ENCODE measurements around the gene MARK2. TPM values are rescaled to one million over a fixed set of nuclear protein-coding genes. Genes with fewer than 3 reads are reported as not detected.

The MARK2 gene
- total RNA-seq, 1 donor: 14.8 TPM

DNA sequence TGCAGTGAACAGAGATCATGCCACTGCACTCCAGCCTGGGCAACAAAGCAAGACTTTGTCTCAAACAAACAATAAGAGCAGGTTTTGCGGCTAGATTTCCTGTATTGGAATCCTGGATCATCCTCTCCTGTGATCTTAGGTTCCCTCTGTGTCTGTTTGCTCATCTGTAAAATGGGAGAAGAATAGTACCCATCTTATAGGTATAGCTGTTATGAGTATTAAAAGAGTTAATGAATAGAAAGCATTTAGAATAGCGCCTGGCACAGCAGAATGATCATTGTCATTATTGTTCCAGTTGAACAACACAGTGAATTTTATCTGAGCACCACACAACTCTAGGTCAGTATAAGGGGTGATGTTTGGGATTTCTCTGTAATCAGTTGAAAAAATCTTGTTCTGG lies 10.8 kb downstream of the MARK2 start:
- no peaks in the 10 kb centered on the region for H3K27me3 ChIP-seq (ENCODE audit: insufficient read depth, low read length)
- H3K4me1 ChIP-seq (ENCODE audit: insufficient read depth, low read length): peaks cover 10% of the 10 kb centered on the region
- no peak overlapping the region for H2AFZ ChIP-seq (ENCODE audit: low read length)
- no peaks in the 10 kb centered on the region for H3K36me3 ChIP-seq (ENCODE audit: insufficient read depth, low read length)
- no peak overlapping the region for H3K27ac ChIP-seq (ENCODE audit: low read depth, low read length)
- DNase-seq (ENCODE audit: insufficient read length, low spot score, missing footprints): no peak
- TF ChIP-seq, protein P1, sequence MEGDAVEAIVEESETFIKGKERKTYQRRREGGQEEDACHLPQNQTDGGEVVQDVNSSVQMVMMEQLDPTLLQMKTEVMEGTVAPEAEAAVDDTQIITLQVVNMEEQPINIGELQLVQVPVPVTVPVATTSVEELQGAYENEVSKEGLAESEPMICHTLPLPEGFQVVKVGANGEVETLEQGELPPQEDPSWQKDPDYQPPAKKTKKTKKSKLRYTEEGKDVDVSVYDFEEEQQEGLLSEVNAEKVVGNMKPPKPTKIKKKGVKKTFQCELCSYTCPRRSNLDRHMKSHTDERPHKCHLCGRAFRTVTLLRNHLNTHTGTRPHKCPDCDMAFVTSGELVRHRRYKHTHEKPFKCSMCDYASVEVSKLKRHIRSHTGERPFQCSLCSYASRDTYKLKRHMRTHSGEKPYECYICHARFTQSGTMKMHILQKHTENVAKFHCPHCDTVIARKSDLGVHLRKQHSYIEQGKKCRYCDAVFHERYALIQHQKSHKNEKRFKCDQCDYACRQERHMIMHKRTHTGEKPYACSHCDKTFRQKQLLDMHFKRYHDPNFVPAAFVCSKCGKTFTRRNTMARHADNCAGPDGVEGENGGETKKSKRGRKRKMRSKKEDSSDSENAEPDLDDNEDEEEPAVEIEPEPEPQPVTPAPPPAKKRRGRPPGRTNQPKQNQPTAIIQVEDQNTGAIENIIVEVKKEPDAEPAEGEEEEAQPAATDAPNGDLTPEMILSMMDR (IDR thresholded peaks at IDR 0.05; ENCODE audit: extremely low read depth, low read depth, low read length): no peak
- H3K79me2 ChIP-seq (ENCODE audit: insufficient read depth, low read length): peaks cover 87% of the 10 kb centered on the region
- no peak overlapping the region for H3K4me3 ChIP-seq (ENCODE audit: insufficient read depth, low read length)
- no peaks in the 10 kb centered on the region for H3K9me3 ChIP-seq (ENCODE audit: low read depth, low read length)
- no peak overlapping the region for H3K4me2 ChIP-seq (ENCODE audit: insufficient read depth, low read length)
- H4K20me1 ChIP-seq (ENCODE audit: insufficient read depth, low read length): peaks cover 56% of the 10 kb centered on the region

DNA sequence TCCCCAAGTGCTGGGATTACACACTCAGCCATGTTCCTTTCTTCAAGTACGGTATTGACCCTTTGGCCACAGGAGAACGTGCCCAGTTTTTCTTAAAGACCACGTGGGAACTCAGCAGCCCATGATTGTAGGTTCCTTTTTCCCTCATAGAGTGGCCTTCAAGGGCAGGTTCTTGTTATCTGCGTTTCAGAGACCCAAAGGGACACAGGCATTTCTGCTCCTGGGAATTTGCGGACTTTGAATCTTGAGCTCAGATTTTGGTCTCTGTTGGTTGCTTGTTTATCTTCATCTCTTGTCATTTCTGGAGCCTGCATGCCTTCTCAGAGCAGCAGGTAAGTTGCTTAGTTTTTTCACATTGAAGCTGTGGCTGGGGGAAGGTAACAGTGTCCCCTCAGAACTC lies 12.0 kb downstream of the MARK2 start:
- peaks cover 51% of the 10 kb centered on the region for H4K20me1 ChIP-seq (ENCODE audit: insufficient read depth, low read length)
- no peaks in the 10 kb centered on the region for H3K4me1 ChIP-seq (ENCODE audit: insufficient read depth, low read length)
- DNase-seq (ENCODE audit: insufficient read length, low spot score, missing footprints): no peak
- TF ChIP-seq, protein P1 (IDR thresholded peaks at IDR 0.05; ENCODE audit: extremely low read depth, low read depth, low read length): no peak
- peaks cover 89% of the 10 kb centered on the region for H3K79me2 ChIP-seq (ENCODE audit: insufficient read depth, low read length)
- no peaks in the 10 kb centered on the region for H3K36me3 ChIP-seq (ENCODE audit: insufficient read depth, low read length)
- peak overlapping the region; percentile 35 for H3K27ac ChIP-seq (ENCODE audit: low read depth, low read length)
- H2AFZ ChIP-seq (ENCODE audit: low read length): no peak overlapping the region
- no peak overlapping the region for H3K4me3 ChIP-seq (ENCODE audit: insufficient read depth, low read length)
- H3K27me3 ChIP-seq (ENCODE audit: insufficient read depth, low read length): no peaks in the 10 kb centered on the region
- H3K9me3 ChIP-seq (ENCODE audit: low read depth, low read length): no peaks in the 10 kb centered on the region
- peak overlapping the region; percentile 55 for H3K4me2 ChIP-seq (ENCODE audit: insufficient read depth, low read length)

DNA sequence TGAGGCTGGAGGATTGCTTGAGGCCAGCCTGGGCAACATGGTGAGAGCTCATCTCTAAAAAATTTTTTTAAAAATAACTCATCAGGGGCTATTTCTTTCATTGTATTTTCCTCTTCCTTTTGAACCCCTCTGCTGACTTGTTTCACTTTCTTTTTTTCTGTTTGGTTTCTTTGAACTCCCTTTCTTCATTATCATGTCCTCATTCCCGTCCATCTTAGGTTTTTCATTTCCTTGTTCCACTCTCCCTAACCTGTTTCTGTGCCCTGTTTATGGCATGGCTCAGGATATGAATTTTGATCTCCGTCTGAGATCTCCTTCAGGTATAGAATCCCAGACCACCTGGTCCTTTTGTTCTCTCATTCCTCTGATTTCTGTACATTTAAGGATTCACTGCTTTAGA lies 12.5 kb downstream of the MARK2 start:
- no peak for DNase-seq (ENCODE audit: insufficient read length, low spot score, missing footprints)
- Histone ChIP-seq H3K36me3 (ENCODE audit: insufficient read depth, low read length) (no peaks in the 10 kb centered on the region), H3K79me2 (ENCODE audit: insufficient read depth, low read length) (peaks cover 87% of the 10 kb centered on the region), H3K4me1 (ENCODE audit: insufficient read depth, low read length) (no peaks in the 10 kb centered on the region), H3K4me3 (ENCODE audit: insufficient read depth, low read length) (no peak overlapping the region), H3K9me3 (ENCODE audit: low read depth, low read length) (no peaks in the 10 kb centered on the region), H3K27ac (ENCODE audit: low read depth, low read length) (peak overlapping the region; percentile 35), H3K27me3 (ENCODE audit: insufficient read depth, low read length) (no peaks in the 10 kb centered on the region), H4K20me1 (ENCODE audit: insufficient read depth, low read length) (peaks cover 50% of the 10 kb centered on the region), H2AFZ (ENCODE audit: low read length) (no peak overlapping the region), H3K4me2 (ENCODE audit: insufficient read depth, low read length) (peak overlapping the region; percentile 55)
- TF ChIP-seq, protein P1 (IDR thresholded peaks at IDR 0.05; ENCODE audit: extremely low read depth, low read depth, low read length): no peak

DNA sequence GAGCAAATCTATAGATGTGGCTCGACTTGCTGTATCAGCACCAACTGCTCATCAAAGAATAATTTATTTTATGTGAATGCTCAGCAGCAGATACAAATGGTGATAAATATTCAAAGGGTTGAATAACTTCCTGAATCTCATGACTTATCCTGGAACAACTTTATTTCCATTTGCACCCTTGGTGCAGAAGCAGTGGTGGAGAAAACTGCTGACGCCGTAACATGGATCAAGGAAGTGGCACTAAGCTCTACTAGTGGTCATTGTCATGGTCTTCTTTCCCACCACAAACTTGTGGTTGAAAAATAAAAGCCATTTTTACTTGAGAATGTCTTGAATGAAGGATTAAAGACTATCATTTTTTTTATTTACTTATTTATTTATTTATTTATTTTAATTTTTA lies 14.6 kb downstream of the MARK2 start:
- H4K20me1 ChIP-seq (ENCODE audit: insufficient read depth, low read length): peaks cover 40% of the 10 kb centered on the region
- H3K9me3 ChIP-seq (ENCODE audit: low read depth, low read length): no peaks in the 10 kb centered on the region
- TF ChIP-seq, protein P1 (IDR thresholded peaks at IDR 0.05; ENCODE audit: extremely low read depth, low read depth, low read length): no peak
- no peak overlapping the region for H3K4me2 ChIP-seq (ENCODE audit: insufficient read depth, low read length)
- no peaks in the 10 kb centered on the region for H3K36me3 ChIP-seq (ENCODE audit: insufficient read depth, low read length)
- DNase-seq (ENCODE audit: insufficient read length, low spot score, missing footprints): no peak
- no peak overlapping the region for H3K4me3 ChIP-seq (ENCODE audit: insufficient read depth, low read length)
- no peaks in the 10 kb centered on the region for H3K27me3 ChIP-seq (ENCODE audit: insufficient read depth, low read length)
- H3K79me2 ChIP-seq (ENCODE audit: insufficient read depth, low read length): peaks cover 83% of the 10 kb centered on the region
- peaks cover 6% of the 10 kb centered on the region for H3K4me1 ChIP-seq (ENCODE audit: insufficient read depth, low read length)
- H3K27ac ChIP-seq (ENCODE audit: low read depth, low read length): no peak overlapping the region
- H2AFZ ChIP-seq (ENCODE audit: low read length): no peak overlapping the region
